Loucy (cell line): ENCODE results near the gene FAM53B.

Experiments
- EZH2phosphoT487 ChIP-seq: fragments of 200-600 bp; IDR thresholded peaks from 2 replicates; pipeline ENCODE4 v1.6.1; 2018; ENCODE audit warnings: antibody characterized with exemption, mild to moderate bottlenecking, moderate library complexity, borderline replicate concordance
- TF ChIP-seq, protein P1 (sequence below): fragments of 200-600 bp; sonication (generic); conservative IDR thresholded peaks from 2 replicates; pipeline ENCODE4 v1.5.1; 2014; ENCODE audit warnings: mild to moderate bottlenecking, antibody characterized with exemption, low read length

DNA sequence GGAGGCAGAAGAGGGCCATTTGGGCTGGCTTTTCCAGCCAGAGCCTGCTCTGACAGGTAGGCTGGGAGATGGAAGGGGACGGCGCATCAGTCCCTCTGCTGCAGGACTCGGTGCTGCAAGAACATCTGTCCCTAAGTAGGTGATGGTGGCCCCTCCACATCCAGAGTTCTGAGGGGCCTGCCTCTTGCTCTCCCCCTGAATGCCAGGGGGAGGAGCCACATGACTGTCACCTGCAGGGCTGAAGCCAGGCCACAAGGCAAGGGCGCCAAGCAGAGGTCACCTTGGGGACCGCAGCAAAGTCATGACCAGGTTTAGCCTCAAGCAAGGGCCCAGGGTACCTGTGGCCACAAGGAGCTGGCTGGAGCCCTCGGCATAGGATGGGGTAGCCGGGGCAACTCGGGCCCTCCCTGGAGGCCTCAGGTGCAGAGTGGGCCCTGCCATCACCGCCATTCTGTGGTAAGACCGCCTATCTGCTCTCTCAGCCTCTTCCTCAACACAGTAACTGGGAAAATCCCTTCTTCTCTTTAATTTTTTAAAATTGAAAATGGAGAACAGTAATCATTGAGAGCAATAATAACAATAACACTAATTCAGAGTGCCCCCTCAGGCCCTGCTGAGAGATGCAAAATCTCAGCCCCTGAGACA is 99.3 kb downstream of the FAM53B start:
- TF ChIP-seq, protein P1, sequence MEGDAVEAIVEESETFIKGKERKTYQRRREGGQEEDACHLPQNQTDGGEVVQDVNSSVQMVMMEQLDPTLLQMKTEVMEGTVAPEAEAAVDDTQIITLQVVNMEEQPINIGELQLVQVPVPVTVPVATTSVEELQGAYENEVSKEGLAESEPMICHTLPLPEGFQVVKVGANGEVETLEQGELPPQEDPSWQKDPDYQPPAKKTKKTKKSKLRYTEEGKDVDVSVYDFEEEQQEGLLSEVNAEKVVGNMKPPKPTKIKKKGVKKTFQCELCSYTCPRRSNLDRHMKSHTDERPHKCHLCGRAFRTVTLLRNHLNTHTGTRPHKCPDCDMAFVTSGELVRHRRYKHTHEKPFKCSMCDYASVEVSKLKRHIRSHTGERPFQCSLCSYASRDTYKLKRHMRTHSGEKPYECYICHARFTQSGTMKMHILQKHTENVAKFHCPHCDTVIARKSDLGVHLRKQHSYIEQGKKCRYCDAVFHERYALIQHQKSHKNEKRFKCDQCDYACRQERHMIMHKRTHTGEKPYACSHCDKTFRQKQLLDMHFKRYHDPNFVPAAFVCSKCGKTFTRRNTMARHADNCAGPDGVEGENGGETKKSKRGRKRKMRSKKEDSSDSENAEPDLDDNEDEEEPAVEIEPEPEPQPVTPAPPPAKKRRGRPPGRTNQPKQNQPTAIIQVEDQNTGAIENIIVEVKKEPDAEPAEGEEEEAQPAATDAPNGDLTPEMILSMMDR: no peak
- no peak for TF ChIP-seq EZH2phosphoT487
